K562 (cell line): ENCODE data around the gene TMEM248. TPM values are rescaled to one million over a fixed set of nuclear protein-coding genes. Genes with fewer than 3 reads are reported as not detected.

Experiments
- DEAF1 ChIP-seq: fragments of 450-650 bp; formaldehyde crosslinking; IDR thresholded peaks from 2 replicates; pipeline ENCODE4 v1.4.0; 2020; ENCODE audit warnings: mild to moderate bottlenecking, moderate library complexity
- ETS2 ChIP-seq: IDR thresholded peaks from 2 replicates; pipeline ENCODE4 v1.6.1; 2016; ENCODE audit warnings: borderline replicate concordance, missing genetic modification characterization, mild to moderate bottlenecking, moderate library complexity, missing compliant biosample characterization; ENCODE audit not compliant: poor library complexity, severe bottlenecking
- HNRNPUL1 ChIP-seq: fragments of 200-400 bp; formaldehyde crosslinking; IDR thresholded peaks from 2 replicates; pipeline ENCODE4 v1.6.1; 2017; ENCODE audit warnings: low read length
- L3MBTL2 ChIP-seq: fragments of 450-650 bp; IDR thresholded peaks from 2 replicates; pipeline ENCODE4 v1.6.1; 2016; ENCODE audit warnings: mild to moderate bottlenecking, moderate library complexity
- MEF2A ChIP-seq: IDR thresholded peaks from 2 replicates; pipeline ENCODE4 v1.6.1; 2011; ENCODE audit warnings: low read depth, mild to moderate bottlenecking, low read length, moderate library complexity; ENCODE audit not compliant: control insufficient read depth
- MYBL2 ChIP-seq, 2 experiments: fragments of 450-650 bp in 1 of 2; sonication (generic) in 1 of 2; formaldehyde crosslinking in 1 of 2; IDR thresholded peaks; 2 replicates each; pipeline versions ENCODE4 v1.6.1 to v1.8.1; 2017 to 2022; ENCODE audit warnings: borderline replicate concordance in 1 of 2, inconsistent platforms in 1 of 2, low read depth in 1 of 2, mild to moderate bottlenecking in 1 of 2, missing genetic modification reagents in 1 of 2, moderate library complexity in 1 of 2
- NFXL1 ChIP-seq: fragments of 450-650 bp; formaldehyde crosslinking; IDR thresholded peaks from 2 replicates; pipeline ENCODE4 v1.4.0; 2021; ENCODE audit warnings: mild to moderate bottlenecking
- NR2C2 ChIP-seq, 2 experiments: fragments of 200-800 bp in 1 of 2; sonication (Bioruptor generic) in 1 of 2; sonication (generic) in 1 of 2; formaldehyde crosslinking in 1 of 2; IDR thresholded peaks; 2 replicates each; pipeline versions ENCODE4 v1.6.1 to v1.8.0; 2016 to 2022; ENCODE audit warnings: mild to moderate bottlenecking in 1 of 2, missing compliant biosample characterization in 1 of 2, missing genetic modification characterization in 1 of 2, missing genetic modification reagents in 1 of 2
- POLR2AphosphoS2 ChIP-seq: IDR thresholded peaks from 2 replicates; pipeline ENCODE4 v1.6.1; 2012; ENCODE audit warnings: low read length, improper control_type of control experiment
- SMC3 ChIP-seq: conservative IDR thresholded peaks from 2 replicates; pipeline ENCODE4 v1.6.1; 2011; ENCODE audit warnings: low read depth, low read length, improper control_type of control experiment; ENCODE audit not compliant: insufficient read depth
- SOX6 ChIP-seq: fragments of 450-650 bp; IDR thresholded peaks from 2 replicates; pipeline ENCODE4 v1.6.1; 2014; ENCODE audit warnings: mild to moderate bottlenecking
- ZNF699 ChIP-seq: fragments of 250-450 bp; sonication (Bioruptor Pico); IDR thresholded peaks from 2 replicates; pipeline ENCODE4 v1.8.0; 2021; ENCODE audit warnings: mild to moderate bottlenecking, moderate library complexity; ENCODE audit not compliant: insufficient replicate concordance
- polyA plus RNA-seq, 8 experiments: library from polyadenylated mRNA; depleted of rRNA in 4 of 8; stranded (reverse) in 5 of 8; unstranded in 3 of 8; fragments of >200 nt; fragmentation: Nextera tagmentation in 2 of 8; fragmentation: Illumina TruSeq in 1 of 8; extraction: Ambion mirVana in 2 of 8; extraction: Trizol in 1 of 8; gene quantifications; 2 replicates each; pipeline versions ENCODE4 v1.2.1 to v1.2.3, GENCODE V29; 2011 to 2014; ENCODE audit warnings: inconsistent platforms in 1 of 8, missing spikeins in 1 of 8
- total RNA-seq, 7 experiments: library from RNA; depleted of rRNA in 6 of 7; stranded (reverse); fragments of >200 nt in 6 of 7; fragmentation: Illumina TruSeq in 2 of 7; extraction: Trizol in 2 of 7; gene quantifications; 2 replicates each; pipeline versions ENCODE4 v1.2.1 to v1.2.3, GENCODE V29; 2011 to 2021; ENCODE audit warnings: low replicate concordance in 1 of 7
- TF ChIP-seq, protein P1 (sequence below), 2 experiments: fragments of 450-650 bp in 1 of 2; sonication (generic) in 1 of 2; formaldehyde crosslinking in 1 of 2; IDR thresholded peaks; 2 replicates each; pipeline versions ENCODE4 v1.7.1 to v1.9.0; 2016 to 2022; ENCODE audit warnings: inconsistent platforms in 1 of 2, mild to moderate bottlenecking in 1 of 2, missing genetic modification reagents in 1 of 2
- TF ChIP-seq, protein P2 (sequence below): sonication (generic); formaldehyde crosslinking; IDR thresholded peaks from 2 replicates; pipeline ENCODE4 v1.8.0; 2022; ENCODE audit warnings: mild to moderate bottlenecking, missing genetic modification reagents

The TMEM248 gene
- total and polyA plus RNA-seq, 9 of the 15 experiments (the other 6 are each of a cell fraction or from before 2014, with no cell fraction given): 6.3 to 132 (median 64.4) TPM

- TF ChIP-seq, protein P1, sequence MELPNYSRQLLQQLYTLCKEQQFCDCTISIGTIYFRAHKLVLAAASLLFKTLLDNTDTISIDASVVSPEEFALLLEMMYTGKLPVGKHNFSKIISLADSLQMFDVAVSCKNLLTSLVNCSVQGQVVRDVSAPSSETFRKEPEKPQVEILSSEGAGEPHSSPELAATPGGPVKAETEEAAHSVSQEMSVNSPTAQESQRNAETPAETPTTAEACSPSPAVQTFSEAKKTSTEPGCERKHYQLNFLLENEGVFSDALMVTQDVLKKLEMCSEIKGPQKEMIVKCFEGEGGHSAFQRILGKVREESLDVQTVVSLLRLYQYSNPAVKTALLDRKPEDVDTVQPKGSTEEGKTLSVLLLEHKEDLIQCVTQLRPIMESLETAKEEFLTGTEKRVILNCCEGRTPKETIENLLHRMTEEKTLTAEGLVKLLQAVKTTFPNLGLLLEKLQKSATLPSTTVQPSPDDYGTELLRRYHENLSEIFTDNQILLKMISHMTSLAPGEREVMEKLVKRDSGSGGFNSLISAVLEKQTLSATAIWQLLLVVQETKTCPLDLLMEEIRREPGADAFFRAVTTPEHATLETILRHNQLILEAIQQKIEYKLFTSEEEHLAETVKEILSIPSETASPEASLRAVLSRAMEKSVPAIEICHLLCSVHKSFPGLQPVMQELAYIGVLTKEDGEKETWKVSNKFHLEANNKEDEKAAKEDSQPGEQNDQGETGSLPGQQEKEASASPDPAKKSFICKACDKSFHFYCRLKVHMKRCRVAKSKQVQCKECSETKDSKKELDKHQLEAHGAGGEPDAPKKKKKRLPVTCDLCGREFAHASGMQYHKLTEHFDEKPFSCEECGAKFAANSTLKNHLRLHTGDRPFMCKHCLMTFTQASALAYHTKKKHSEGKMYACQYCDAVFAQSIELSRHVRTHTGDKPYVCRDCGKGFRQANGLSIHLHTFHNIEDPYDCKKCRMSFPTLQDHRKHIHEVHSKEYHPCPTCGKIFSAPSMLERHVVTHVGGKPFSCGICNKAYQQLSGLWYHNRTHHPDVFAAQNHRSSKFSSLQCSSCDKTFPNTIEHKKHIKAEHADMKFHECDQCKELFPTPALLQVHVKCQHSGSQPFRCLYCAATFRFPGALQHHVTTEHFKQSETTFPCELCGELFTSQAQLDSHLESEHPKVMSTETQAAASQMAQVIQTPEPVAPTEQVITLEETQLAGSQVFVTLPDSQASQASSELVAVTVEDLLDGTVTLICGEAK (IDR thresholded peaks at IDR 0.05): peak; percentile 25; the same call in 1 of the 2 replicates
- TF ChIP-seq, protein P1 (CRISPR knock-in tag; IDR thresholded peaks at IDR 0.05): no peak
- TF ChIP-seq, protein P2, sequence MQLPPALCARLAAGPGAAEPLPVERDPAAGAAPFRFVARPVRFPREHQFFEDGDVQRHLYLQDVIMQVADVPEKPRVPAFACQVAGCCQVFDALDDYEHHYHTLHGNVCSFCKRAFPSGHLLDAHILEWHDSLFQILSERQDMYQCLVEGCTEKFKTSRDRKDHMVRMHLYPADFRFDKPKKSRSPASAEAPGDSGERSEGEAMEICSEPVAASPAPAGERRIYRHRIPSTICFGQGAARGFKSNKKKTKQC (CRISPR knock-in tag): 0 out of 2 replicates have a peak, but pooled peaks have one; percentile 73
- TF ChIP-seq HNRNPUL1 (no peak), SOX6 (no peak), L3MBTL2 (no peak), ETS2 (tag) (no peak), MYBL2 (IDR thresholded peaks at IDR 0.05; ENCODE audit: low read depth) (no peak), MYBL2 (CRISPR knock-in tag; IDR thresholded peaks at IDR 0.05; ENCODE audit: borderline replicate concordance) (no peak), NR2C2 (CRISPR knock-in tag; IDR thresholded peaks at IDR 0.05) (no peak), NR2C2 (tag; IDR thresholded peaks at IDR 0.05) (no peak), DEAF1 (CRISPR knock-in tag) (peak; percentile 51), MEF2A (no peak), SMC3 (peak; percentile 47), POLR2AphosphoS2 (no peak), NFXL1 (no peak), ZNF699 (CRISPR knock-in tag) (no peak)
Measured at GRCh38 chr7:66894463-66895080, 26.5 kb upstream of the TMEM248 start (continued).
